Thoracic aorta (tissue), 2 donors: ENCODE measurements around the gene SPON1. TPM values are rescaled to one million over a fixed set of nuclear protein-coding genes. Genes with fewer than 3 reads are reported as not detected.

Source experiments
- ATAC-seq: fragments of 150-250 bp; one replicate; pipeline ENCODE4 v1.8.0; 2017; ENCODE audit warnings: low read depth; ENCODE audit not compliant: insufficient number of reproducible peaks, low FRiP score
- DNase-seq: peaks from one replicate; pipeline ENCODE4 v3.0.0-alpha.2; 2020; ENCODE audit warnings: low spot score
- H3K27ac ChIP-seq, 2 donors: fragments of 200-600 bp; sonication (generic); 1 replicate in 1 of 2; 2 replicates in 1 of 2; pipeline ENCODE4 v1.5.1; 2016; ENCODE audit warnings: mild to moderate bottlenecking in 2 of 2, moderate library complexity in 2 of 2
- H3K27me3 ChIP-seq: fragments of 200-600 bp; sonication (generic); replicated peaks from 2 replicates; pipeline ENCODE4 v1.6.0; 2016; ENCODE audit warnings: mild to moderate bottlenecking; ENCODE audit not compliant: insufficient read depth
- H3K36me3 ChIP-seq: fragments of 200-600 bp; sonication (generic); one replicate; pipeline ENCODE4 v1.5.1; 2016
- H3K4me1 ChIP-seq, 2 donors: fragments of 200-600 bp; sonication (generic); 1 replicate in 1 of 2; 2 replicates in 1 of 2; pipeline versions ENCODE4 v1.5.1 to v1.6.0; 2016; ENCODE audit warnings: low read depth in 2 of 2, mild to moderate bottlenecking in 1 of 2; ENCODE audit not compliant: control insufficient read depth in 1 of 2
- H3K4me3 ChIP-seq: fragments of 200-600 bp; sonication (generic); 2 replicates; pipeline ENCODE4 v1.5.1; 2016; ENCODE audit warnings: mild to moderate bottlenecking
- H3K9me3 ChIP-seq: fragments of 200-600 bp; sonication (generic); 2 replicates; pipeline ENCODE4 v1.5.1; 2016
- total RNA-seq, 2 donors: library from RNA; depleted of rRNA; stranded (reverse); fragments of >200 nt; gene quantifications; one replicate each; pipeline versions ENCODE4 v1.1.0 to v1.2.3, GENCODE V29; 2016
- TF ChIP-seq, protein P1 (sequence below): fragments of 200-600 bp; sonication (generic); IDR thresholded peaks from one replicate; pipeline ENCODE4 v1.5.1; 2019; ENCODE audit warnings: antibody characterized with exemption

Gene SPON1
- total RNA-seq, 2 donors from 2014 or later = 20.6 to 48.5 TPM

DNA sequence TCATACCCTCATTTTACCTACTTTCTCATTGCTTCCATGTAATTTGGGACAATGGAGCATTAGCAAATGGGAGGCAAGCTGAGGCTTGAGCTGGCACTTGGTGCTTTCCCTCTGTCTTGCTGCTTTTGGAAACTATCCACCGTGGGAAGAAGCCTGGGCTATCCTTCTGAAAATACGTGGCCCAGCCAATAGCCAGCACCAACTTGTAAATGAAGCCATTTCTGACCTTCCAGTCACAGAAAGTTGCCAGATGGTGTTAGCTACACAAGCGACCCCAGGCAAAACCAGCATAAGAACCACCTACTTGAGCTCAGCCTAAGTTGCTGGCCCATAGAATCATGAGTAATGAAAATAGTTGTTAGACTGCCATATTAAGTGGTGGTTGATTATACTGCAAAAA is 18.5 kb upstream of the SPON1 start:
- no peaks in the 10 kb centered on the region for H3K27me3 ChIP-seq
- H3K36me3 ChIP-seq = no peaks in the 10 kb centered on the region
- H3K27ac ChIP-seq = no peak overlapping the region
- no peaks in the 10 kb centered on the region for H3K9me3 ChIP-seq
- H3K4me1 ChIP-seq = no peaks in the 10 kb centered on the region
- DNase-seq (no peak), ATAC-seq (no peak)
- no peak overlapping the region for H3K4me3 ChIP-seq
- TF ChIP-seq, protein P1, sequence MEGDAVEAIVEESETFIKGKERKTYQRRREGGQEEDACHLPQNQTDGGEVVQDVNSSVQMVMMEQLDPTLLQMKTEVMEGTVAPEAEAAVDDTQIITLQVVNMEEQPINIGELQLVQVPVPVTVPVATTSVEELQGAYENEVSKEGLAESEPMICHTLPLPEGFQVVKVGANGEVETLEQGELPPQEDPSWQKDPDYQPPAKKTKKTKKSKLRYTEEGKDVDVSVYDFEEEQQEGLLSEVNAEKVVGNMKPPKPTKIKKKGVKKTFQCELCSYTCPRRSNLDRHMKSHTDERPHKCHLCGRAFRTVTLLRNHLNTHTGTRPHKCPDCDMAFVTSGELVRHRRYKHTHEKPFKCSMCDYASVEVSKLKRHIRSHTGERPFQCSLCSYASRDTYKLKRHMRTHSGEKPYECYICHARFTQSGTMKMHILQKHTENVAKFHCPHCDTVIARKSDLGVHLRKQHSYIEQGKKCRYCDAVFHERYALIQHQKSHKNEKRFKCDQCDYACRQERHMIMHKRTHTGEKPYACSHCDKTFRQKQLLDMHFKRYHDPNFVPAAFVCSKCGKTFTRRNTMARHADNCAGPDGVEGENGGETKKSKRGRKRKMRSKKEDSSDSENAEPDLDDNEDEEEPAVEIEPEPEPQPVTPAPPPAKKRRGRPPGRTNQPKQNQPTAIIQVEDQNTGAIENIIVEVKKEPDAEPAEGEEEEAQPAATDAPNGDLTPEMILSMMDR = no peak

DNA sequence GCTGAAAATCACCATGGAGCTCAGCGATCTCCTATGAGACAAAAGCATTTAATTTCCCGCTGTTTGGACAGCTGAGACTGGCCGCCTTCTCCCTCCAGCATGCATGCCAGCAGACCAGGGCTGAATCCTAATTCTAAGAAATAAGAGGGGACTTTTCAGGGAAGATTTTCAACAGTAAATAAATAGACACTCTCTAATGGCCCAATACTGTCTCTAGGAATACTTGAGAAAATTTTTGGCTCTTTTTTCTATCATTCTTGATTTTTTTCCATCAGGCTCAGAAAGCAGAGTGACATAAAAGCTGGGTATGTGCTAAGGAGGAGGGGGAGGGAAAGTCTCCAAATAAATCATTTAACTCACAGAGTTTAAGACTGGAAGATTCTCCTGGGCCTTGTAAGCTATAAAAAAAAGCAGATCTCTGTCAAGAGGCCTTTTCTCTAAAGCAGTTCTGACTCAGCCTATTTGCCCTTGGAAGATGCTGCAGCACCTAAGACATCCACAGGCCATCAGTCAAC is 17.6 kb upstream of the SPON1 start:
- H3K9me3 ChIP-seq = no peaks in the 10 kb centered on the region
- no peak for DNase-seq
- H3K4me1 ChIP-seq = no peaks in the 10 kb centered on the region
- TF ChIP-seq, protein P1 = no peak
- ATAC-seq = no peak
- no peaks in the 10 kb centered on the region for H3K36me3 ChIP-seq
- no peak overlapping the region for H3K27ac ChIP-seq
- no peaks in the 10 kb centered on the region for H3K27me3 ChIP-seq
- no peak overlapping the region for H3K4me3 ChIP-seq

DNA sequence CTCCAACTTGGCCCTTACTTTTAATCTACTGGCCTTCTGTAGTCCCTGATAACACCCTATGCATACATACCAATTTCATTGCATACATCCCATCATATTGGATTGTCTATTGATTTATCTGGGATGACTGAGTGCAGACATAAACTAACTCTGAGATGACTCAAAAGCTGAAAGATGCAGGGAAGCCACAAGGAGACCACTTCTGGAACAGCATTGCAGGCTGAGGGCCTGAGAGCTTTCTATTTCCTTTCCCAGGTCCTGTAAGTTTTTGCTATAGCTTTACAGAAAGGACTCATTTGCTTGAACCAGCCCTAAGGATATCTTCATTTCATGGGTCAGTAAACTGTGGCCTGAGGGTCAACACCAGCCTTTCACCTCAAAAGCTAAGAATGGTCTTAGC is 15.1 kb upstream of the SPON1 start:
- TF ChIP-seq, protein P1 = no peak
- no peaks in the 10 kb centered on the region for H3K27me3 ChIP-seq
- no peak overlapping the region for H3K4me3 ChIP-seq
- no peaks in the 10 kb centered on the region for H3K36me3 ChIP-seq
- no peaks in the 10 kb centered on the region for H3K4me1 ChIP-seq
- no peak overlapping the region for H3K27ac ChIP-seq
- H3K9me3 ChIP-seq = no peaks in the 10 kb centered on the region
- no peak for DNase-seq
- no peak for ATAC-seq

DNA sequence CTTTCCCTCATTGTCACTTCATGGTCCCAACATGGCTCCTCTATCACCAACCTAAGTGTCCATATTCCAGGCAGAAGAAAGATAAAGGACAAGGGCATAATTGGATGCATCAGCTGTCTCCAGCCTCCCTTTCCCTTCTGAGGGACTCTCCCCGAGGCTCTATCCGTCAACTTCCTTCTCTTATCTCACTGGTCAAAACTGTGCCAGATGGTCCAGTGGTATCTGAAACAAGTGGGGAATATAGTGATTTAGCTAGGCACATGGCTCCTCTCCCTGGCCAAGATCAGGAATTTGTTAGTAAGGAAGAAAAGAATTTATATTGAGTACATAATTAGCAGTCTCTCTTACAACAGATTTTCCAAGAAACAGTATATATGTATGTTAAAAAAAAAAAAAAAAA is 12.6 kb upstream of the SPON1 start:
- ATAC-seq = no peak
- TF ChIP-seq, protein P1 = no peak
- no peak overlapping the region for H3K4me3 ChIP-seq

DNA sequence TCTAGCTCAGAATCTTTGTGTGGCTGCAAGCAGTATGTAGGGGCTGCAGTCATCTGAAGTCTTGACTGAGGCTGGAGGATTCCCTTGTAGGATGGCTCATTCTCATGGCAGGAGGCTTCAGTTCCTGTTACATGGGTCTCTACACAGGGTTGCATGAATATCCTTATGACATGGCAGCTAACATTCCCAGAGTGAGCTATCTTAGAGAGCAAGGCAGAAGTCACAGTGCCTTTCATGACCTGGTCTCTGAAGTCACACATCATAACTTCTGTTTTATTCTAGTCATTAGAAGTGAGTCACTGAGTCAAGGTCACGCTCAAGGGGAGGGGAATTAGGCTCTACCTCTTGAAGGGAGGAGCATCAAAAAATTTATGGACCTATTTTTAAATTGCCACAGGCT is 10.3 kb upstream of the SPON1 start:
- Histone ChIP-seq H3K4me1 (no peaks in the 10 kb centered on the region), H3K27ac (no peak overlapping the region), H3K4me3 (no peak overlapping the region), H3K36me3 (no peaks in the 10 kb centered on the region), H3K27me3 (no peaks in the 10 kb centered on the region), H3K9me3 (no peaks in the 10 kb centered on the region)
- TF ChIP-seq, protein P1 = no peak
- ATAC-seq (no peak), DNase-seq (no peak)

More for the DNA sequence above, 12.6 kb upstream of the SPON1 start:
- Histone ChIP-seq H3K27me3 (no peaks in the 10 kb centered on the region), H3K9me3 (no peaks in the 10 kb centered on the region), H3K4me1 (no peaks in the 10 kb centered on the region), H3K36me3 (no peaks in the 10 kb centered on the region), H3K27ac (no peak overlapping the region)
- DNase-seq = no peak
